Activated T-cell treated with anti-CD3 and anti-CD28 coated beads, Interleukin-2, amount 50 U/mL, for 4 hours (primary cell): ENCODE data around the gene ERLIN1. TPM values are rescaled to one million over a fixed set of nuclear protein-coding genes. Genes with fewer than 3 reads are reported as not detected.

ENCODE experiments used
- ATAC-seq, 2 donors: fragments of 200-7000 bp; cut with Tn5 transposase; one replicate each; pipeline ENCODE4 v1.10.0; 2021
- DNase-seq: peaks from one replicate; pipeline ENCODE4 v3.0.0-alpha.2; 2020
- H3K27me3 Mint-ChIP-seq: one replicate; pipeline ENCODE4 v1.8.0; 2021; ENCODE audit warnings: low read depth, mixed read lengths
- H3K36me3 Mint-ChIP-seq: one replicate; pipeline ENCODE4 v1.8.0; 2022; ENCODE audit warnings: mixed read lengths; ENCODE audit not compliant: insufficient read depth
- H3K4me1 Mint-ChIP-seq: one replicate; pipeline ENCODE4 v1.8.0; 2021; ENCODE audit warnings: low read depth, mixed read lengths
- H3K4me3 Mint-ChIP-seq: one replicate; pipeline ENCODE4 v1.8.0; 2021; ENCODE audit warnings: mild to moderate bottlenecking, moderate library complexity, mixed read lengths
- H3K9me3 Mint-ChIP-seq: one replicate; pipeline ENCODE4 v1.8.0; 2021; ENCODE audit warnings: mixed read lengths
- total RNA-seq, 3 donors: library from RNA; stranded (reverse); gene quantifications; one replicate each; pipeline ENCODE4 v1.2.1, GENCODE V29; 2021

ERLIN1 gene
- total RNA-seq, 3 donors from 2014 or later, result 20.3 to 26.5 (median 21.9) TPM

DNA sequence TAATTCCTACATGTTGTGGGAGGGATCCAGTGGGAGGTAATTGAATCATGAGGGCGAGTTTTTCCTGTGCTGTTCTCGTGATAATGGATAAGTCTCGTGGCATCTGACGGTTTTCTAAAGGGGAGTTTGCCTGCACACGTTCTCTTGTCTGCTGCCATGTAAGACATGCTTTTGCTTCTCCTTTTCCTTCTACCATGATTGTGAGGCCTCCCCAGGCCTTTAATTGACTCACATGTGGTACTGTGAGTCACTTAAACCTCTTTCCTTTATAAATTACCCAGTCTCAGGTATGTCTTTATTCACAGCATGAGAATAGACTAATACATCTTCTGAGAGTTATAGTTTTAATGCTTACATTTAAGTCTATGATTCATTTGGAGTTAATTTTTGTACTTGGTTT is 81.5 kb downstream of the ERLIN1 start:
- Mint-ChIP-seq H3K4me3 (no peak overlapping the region), H3K4me1 (no peaks in the 10 kb centered on the region), H3K9me3 (peaks cover 5% of the 10 kb centered on the region), H3K36me3 (no peaks in the 10 kb centered on the region), H3K27me3 (peaks cover 30% of the 10 kb centered on the region)
- ATAC-seq (peak in 1 of 2 donors; percentile 21), DNase-seq (no peak)

DNA sequence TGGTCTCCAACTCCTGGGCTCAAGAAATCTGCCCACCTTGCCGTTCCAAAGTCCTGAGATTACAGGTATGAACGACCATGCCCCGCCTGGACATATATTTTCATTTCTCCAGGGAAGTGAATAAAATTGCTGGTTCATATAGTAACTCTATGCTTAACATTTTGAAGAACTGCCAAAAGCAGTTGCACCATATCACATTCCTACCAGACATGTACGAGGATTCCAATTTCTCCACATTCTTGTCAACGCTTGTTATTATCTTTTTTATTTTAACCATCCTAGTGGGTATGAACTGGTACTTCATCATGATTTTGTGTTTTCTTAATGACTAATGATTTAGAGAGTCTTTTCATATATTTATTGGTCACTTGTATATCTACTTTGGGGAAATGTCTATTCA is 82.2 kb downstream of the ERLIN1 start:
- Mint-ChIP-seq H3K36me3 (no peaks in the 10 kb centered on the region), H3K27me3 (peaks cover 30% of the 10 kb centered on the region), H3K4me1 (no peaks in the 10 kb centered on the region), H3K4me3 (no peak overlapping the region), H3K9me3 (peaks cover 5% of the 10 kb centered on the region)
- ATAC-seq (no peak), DNase-seq (no peak)

DNA sequence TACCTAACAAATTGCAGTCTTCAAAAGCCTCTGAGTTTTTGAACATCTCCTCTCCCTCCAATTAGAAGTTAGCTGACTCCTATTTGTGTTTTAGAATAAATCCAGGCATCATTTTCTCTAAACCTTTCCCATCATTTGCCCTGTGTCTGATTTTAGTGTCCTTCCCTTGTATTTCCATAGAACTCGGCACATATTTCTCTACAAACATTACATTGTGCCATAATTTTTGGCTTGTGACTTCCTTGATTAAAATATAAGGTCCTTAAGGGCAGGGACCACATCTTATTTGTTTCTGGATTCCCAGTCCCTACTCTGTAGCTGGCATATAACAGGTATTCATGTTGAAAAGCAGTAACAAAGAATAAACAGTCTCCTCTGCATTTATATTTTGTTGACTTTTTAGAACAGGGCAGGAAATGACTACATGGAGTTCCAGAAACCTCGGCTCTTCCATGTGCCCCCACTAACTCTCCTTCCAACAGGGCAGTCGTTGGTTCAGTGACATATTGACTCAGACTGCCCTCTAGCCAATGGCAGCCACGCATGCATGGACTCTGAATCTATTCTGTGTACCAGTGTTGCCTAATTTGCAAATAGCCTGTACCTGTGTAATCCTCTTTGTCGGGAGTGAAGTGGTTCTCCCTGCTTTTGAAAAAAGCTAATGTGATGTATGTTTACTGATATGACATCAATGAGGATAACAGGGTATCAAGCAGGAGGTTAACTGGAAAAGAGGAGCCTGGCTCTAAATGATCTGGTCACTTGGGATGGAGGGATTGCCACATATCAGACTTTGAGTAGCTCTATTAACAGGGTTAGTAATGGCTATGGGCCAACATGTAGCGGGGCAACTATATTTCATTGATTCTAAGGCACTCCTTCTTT is 84.4 kb downstream of the ERLIN1 start:
- H3K4me1 Mint-ChIP-seq, result no peaks in the 10 kb centered on the region
- no peak for ATAC-seq

DNA sequence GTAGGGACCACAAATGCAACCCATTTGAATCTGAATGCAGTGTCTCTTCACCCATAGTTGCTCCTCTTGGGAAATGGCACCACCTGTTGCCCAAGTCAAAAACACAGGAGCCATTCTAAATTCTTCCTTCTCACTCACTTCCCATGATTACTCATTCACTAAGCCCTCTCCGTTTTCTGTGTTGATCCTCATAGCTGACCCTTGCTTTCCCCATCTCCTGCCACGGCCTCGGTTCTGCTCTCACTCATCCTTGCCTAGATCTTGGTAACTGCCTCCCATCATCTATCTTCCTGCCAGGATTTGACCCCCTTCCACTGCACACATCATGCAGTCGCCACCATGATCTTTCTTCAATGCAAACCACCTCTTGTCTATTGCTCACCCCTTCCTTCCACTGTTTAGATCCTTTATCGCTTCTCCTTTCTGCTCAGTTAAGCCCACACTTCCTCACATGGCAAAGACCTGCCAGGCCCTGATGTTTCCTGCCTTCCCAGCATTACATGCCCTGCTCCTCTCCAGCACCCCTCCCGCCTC is 85.1 kb downstream of the ERLIN1 start:
- ATAC-seq (no peak), DNase-seq (no peak)
- Mint-ChIP-seq H3K4me3 (no peak overlapping the region), H3K36me3 (no peaks in the 10 kb centered on the region), H3K27me3 (peaks cover 28% of the 10 kb centered on the region), H3K9me3 (peaks cover 5% of the 10 kb centered on the region), H3K4me1 (no peaks in the 10 kb centered on the region)

More for the DNA sequence above, 84.4 kb downstream of the ERLIN1 start:
- Mint-ChIP-seq H3K27me3 (peaks cover 28% of the 10 kb centered on the region), H3K9me3 (peaks cover 5% of the 10 kb centered on the region), H3K36me3 (no peaks in the 10 kb centered on the region), H3K4me3 (no peak overlapping the region)
- no peak for DNase-seq

Other genes starting within 250 kb of the ERLIN1 start
- gene DNMBP, start 176.1 kb downstream of the ERLIN1 start, total RNA-seq, result 1 to 10 TPM; 1.0 to 1.3 (median 1.2) TPM
- not detected for gene CPN1, start 104.2 kb downstream of the ERLIN1 start, total RNA-seq
- 10 to 100 TPM; 40.4 to 44.1 (median 42.8) TPM for gene CHUK, start 43.6 kb upstream of the ERLIN1 start, total RNA-seq
- gene CWF19L1, start 81.6 kb upstream of the ERLIN1 start, total RNA-seq, result 10 to 100 TPM; 37.6 to 47.0 (median 40.8) TPM
- gene BLOC1S2, start 100.7 kb upstream of the ERLIN1 start, total RNA-seq, result 10 to 100 TPM; 62.5 to 79.5 (median 75.5) TPM
- gene PKD2L1, start 144.2 kb upstream of the ERLIN1 start, total RNA-seq, result not detected
- gene SCD, start 161.2 kb upstream of the ERLIN1 start, total RNA-seq, result 10 to 100 TPM; 19.7 to 26.7 (median 21.1) TPM